NCI-H2227 (cell line): Measurements from ENCODE around the gene COL9A3.

Experiments used
- DNase-seq: peaks from one replicate; lab custom pipeline; 2025; ENCODE audit not compliant: unreplicated experiment; lab: John Stamatoyannopoulos, UW

The COL9A3 gene

GRCh38 chr20:62890444-62890843, 73.6 kb downstream of the COL9A3 start:
- DNase-seq, result no peak
